ENCODE measurements around the gene PRSS16. TPM values are rescaled to one million over a fixed set of nuclear protein-coding genes. Genes with fewer than 3 reads are reported as not detected.
A peak's percentile ranks its signal among the peaks of the same experiment; 100 is the strongest.

Gene PRSS16
- total RNA-seq, 4 donors from 2014 or later = 11.2 to 13.5 (median 12.0) TPM

DNA sequence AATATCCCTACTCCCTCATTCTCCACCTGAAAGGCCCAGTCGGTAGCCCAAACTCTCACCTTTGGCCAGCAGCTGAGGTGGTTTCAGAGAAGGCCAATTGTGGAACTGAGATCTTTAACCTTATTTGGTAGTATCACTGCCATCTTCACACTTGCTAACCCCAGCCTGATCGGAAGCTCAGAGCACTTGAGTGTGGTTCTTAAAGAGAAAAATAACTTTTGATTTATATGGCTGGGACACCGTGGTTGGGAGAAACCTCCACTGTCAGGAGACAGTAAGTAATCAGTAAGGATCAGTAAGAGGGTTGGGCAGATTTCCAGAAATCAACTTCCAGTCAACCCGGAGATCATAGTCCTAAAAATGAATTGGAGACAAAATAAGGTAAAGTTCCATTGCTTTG is 22.8 kb upstream of the PRSS16 start:
- 58 to 66% methylated on average over 4 of the region's 4 CpGs for WGBS, 2 donors
- TF ChIP-seq, protein P1, sequence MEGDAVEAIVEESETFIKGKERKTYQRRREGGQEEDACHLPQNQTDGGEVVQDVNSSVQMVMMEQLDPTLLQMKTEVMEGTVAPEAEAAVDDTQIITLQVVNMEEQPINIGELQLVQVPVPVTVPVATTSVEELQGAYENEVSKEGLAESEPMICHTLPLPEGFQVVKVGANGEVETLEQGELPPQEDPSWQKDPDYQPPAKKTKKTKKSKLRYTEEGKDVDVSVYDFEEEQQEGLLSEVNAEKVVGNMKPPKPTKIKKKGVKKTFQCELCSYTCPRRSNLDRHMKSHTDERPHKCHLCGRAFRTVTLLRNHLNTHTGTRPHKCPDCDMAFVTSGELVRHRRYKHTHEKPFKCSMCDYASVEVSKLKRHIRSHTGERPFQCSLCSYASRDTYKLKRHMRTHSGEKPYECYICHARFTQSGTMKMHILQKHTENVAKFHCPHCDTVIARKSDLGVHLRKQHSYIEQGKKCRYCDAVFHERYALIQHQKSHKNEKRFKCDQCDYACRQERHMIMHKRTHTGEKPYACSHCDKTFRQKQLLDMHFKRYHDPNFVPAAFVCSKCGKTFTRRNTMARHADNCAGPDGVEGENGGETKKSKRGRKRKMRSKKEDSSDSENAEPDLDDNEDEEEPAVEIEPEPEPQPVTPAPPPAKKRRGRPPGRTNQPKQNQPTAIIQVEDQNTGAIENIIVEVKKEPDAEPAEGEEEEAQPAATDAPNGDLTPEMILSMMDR (IDR thresholded peaks at IDR 0.05) = no peak
- TF ChIP-seq POLR2A (IDR thresholded peaks at IDR 0.05) = no peak
- intact Hi-C loops (cut with DNase I; ENCODE audit: low total_unique reads) = no loop called here
- no peak for DNase-seq (ENCODE audit: low spot score in 2 of 2)
- no peak overlapping the region for H3K4me3 ChIP-seq (ENCODE audit: low read depth, poor library complexity, severe bottlenecking)

DNA sequence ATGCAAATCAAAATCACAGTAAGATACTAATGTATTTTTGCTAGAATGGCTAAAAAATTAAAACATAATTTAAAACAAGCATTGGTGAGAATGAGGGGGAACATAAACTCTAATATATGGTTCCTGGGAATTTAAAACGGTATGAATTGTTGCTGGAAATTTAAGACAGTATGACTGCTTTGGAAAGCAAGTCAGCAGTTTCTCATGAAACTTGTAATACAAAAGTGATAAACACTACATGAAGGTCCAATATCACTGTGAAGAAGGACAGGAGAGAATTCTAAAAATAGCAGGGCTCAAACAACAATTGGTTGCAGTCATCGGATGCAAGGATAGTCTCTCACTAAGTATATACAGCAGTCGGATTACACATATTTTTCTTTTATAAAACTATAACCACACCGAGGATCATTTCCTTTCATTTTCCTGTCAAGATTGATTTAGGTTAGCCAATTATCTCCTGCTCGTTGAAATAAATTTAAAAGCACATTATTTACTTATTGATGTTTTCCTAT is 18.5 kb upstream of the PRSS16 start:
- intact Hi-C loops (cut with DNase I; ENCODE audit: low total_unique reads) = no loop called here
- 39 to 43% methylated on average over 5 of the region's 5 CpGs for WGBS, 2 donors
- DNase-seq (ENCODE audit: low spot score in 2 of 2) = no peak
- no peak overlapping the region for H3K4me3 ChIP-seq (ENCODE audit: low read depth, poor library complexity, severe bottlenecking)
- TF ChIP-seq POLR2A (IDR thresholded peaks at IDR 0.05) = no peak
- TF ChIP-seq, protein P1 (IDR thresholded peaks at IDR 0.05) = no peak

DNA sequence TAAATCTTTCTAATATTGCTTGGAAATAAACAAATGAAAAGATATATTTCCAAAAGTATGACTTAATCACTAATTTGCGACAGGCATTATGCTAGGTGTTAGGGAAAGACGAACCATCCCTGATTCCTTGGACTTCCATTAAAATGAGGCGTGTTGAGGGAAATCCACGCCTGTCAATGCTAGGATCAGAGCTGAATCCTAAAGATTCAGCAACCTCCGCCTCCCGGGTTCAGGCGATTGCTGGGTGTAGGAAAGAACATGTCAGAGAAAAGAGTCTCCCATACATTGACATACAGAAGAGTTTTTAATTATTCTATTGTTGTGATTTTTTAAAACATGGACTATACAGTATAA is 16.8 kb upstream of the PRSS16 start:
- no peak for DNase-seq (ENCODE audit: low spot score in 2 of 2)
- H3K4me3 ChIP-seq (ENCODE audit: low read depth, poor library complexity, severe bottlenecking) = no peak overlapping the region
- intact Hi-C loops (cut with DNase I; ENCODE audit: low total_unique reads) = no loop called here
- TF ChIP-seq POLR2A (IDR thresholded peaks at IDR 0.05) = no peak
- TF ChIP-seq, protein P1 (IDR thresholded peaks at IDR 0.05) = no peak
- WGBS, 2 donors = 34 to 39% methylated on average over 7 of the region's 7 CpGs

DNA sequence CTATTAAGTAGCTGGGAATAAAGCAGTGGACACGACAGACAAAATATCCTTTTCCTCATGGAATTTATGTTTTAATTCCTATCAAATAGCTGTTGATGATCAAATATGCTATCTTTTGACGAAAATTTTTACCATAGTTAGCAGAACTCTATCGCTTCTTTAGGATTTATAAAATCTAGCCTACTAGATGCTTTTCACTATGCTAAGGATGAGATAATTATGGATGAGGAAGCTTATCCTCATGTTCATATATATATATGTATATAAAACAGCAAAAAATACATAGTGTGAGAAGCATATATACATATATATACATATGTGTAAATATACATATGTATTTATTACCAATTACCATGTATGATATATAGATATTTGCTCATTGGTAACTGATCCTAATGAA is 12.9 kb upstream of the PRSS16 start:
- TF ChIP-seq, protein P1 (IDR thresholded peaks at IDR 0.05) = no peak
- no peak for TF ChIP-seq POLR2A (IDR thresholded peaks at IDR 0.05)
- 65 to 73% methylated on average over 3 of the region's 3 CpGs for WGBS, 2 donors
- no peak for DNase-seq (ENCODE audit: low spot score in 2 of 2)
- H3K4me3 ChIP-seq (ENCODE audit: low read depth, poor library complexity, severe bottlenecking) = no peak overlapping the region
- intact Hi-C loops (cut with DNase I; ENCODE audit: low total_unique reads) = no loop called here

DNA sequence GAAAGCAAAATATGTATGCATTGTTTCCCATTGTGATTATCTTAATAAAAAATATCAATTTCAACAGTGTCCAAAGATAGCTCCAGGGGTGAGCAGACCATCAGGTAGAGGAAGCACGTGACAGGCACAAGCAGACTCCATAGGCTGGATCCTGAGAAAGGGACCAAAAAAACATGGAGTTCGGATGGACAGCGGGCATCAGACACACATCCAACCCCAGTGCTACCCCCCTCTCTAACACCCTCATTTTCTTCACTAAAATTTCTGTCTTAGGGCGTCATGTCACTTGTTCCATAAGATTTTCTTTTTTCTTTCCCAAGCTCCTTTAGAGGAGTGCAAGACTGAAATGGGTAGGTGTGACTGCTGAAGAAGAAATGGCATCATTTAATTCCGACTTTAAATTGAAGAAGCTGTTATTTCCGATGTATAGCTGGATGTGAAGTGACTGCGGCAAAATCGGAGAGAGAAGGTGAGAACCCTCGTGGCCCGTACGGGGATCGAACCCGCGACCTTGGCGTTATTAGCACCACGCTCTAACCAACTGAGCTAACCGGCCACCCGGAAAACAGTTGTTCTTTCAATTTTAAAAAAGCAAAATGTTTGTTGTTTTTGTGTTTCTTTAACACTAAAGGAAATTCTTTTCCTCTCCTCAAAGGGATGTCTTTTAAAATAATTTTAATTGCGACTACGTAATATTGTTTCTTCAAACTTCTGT is 10.3 kb upstream of the PRSS16 start:
- WGBS, 2 donors = 17 to 21% methylated on average over 20 of the region's 20 CpGs
- H3K4me3 ChIP-seq (ENCODE audit: low read depth, poor library complexity, severe bottlenecking) = no peak overlapping the region
- intact Hi-C loops (cut with DNase I; ENCODE audit: low total_unique reads) = no loop called here
- DNase-seq (ENCODE audit: low spot score in 2 of 2) = peak in 1 of 2 donors; percentile 50
- TF ChIP-seq, protein P1 (IDR thresholded peaks at IDR 0.05) = no peak
- TF ChIP-seq POLR2A (IDR thresholded peaks at IDR 0.05) = no peak

All from lower leg skin (tissue), 4 donors.